Stimulated activated CD8-positive, alpha-beta memory T cell treated with anti-CD3 and anti-CD28 coated beads, Interleukin-15, amount 100 ng/mL, for 4 hours (primary cell): Measurements from ENCODE around the gene ATP8A1.

Experiments
- DNase-seq, 2 donors: peaks; one replicate each; pipeline ENCODE4 v3.0.0-alpha.2; 2020; ENCODE audit warnings: low read depth in 2 of 2

ATP8A1 gene

DNA sequence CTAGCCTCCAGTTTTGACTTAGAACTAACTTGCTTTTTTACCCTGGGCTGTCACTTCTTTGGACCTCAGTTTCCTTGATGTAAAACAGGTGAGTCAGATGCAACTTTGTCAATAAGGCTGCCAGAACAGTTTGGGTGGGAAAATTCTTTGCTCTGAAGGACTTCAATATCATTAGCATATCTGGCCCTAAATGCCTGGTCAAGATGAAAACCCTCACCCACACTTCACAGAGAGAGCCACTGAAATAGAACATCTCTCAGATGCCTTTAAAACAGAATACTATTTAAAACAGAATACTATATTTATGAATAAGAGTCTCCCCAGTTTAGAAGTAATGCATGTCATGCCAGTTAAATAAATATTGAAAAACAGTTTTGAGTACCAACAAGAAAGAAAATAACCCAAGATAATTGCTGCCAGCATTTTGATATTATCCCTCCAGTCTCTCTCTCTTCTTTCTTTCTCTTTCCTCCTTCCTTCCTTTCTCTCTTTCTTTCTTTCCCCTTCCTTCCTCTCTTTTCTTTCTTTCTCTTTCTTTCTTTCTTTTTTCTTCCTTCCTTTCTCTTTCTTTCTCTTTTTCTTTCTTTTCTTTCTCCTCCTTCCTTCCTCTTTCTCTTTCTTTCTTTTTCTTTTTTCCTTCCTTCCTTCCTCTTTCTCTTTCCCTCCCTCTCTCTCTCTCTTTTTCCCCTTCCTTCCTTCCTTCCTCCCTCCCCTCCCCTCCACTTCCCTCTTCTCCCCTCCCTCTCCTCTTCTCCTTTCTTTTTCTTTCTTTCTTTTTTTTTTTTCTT lies 292.4 kb downstream of the ATP8A1 start:
- no peak for DNase-seq

DNA sequence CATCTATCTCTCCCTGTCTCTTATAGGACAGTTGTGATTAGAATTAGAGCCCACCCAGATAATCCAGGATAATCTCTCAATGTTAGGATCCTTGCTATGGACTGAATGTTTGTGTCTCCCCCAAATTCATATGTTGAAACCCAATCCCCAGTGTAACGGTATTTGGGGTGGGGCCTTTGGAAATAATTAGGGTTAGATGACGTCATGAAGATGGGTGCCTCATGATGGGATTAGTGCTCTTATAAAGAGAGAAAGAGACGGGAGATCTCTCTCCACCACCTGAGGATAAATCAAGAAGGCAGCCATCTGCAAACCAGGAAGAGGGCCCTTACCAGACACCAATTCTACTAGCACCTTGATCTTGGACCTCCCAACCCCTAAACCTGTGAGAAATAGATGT lies 293.3 kb downstream of the ATP8A1 start:
- no peak for DNase-seq

DNA sequence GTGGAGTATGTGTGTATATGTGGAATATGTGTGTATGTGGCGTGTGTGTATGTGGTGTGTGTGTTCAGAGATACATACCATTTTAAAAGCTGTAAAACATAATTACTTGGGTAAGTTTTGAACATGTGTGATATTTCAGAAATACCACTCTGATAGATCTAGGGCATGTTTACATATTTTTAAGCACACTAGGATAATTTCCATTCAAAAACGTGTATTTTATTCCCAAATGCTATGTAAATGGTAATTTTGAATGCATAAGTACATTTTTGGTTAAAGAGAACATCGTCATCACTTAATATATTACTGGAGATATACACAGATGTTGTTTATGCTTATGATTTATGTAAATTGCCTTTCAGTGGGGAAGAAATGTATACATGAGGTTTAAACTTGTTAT lies 294.3 kb downstream of the ATP8A1 start:
- no peak for DNase-seq

DNA sequence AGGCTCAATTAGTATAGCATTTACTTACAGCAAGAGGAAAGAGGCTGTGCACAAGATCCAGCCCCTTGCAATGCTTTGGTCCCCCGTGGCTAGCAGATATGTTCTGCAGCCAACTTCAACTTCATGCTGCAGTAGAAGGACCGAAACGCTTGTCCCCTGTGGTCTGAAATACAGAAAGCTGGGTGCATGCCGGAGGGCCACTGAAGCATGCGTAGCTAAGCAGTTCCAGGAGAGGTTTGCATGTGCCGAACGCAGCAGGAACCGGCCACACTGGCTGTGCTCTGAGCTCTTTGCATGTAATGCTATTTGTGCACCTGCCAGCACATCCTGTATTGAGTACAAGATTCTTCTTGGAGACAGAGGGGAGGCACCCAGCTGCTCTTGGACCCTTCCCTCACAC lies 295.4 kb downstream of the ATP8A1 start:
- DNase-seq: no peak

DNA sequence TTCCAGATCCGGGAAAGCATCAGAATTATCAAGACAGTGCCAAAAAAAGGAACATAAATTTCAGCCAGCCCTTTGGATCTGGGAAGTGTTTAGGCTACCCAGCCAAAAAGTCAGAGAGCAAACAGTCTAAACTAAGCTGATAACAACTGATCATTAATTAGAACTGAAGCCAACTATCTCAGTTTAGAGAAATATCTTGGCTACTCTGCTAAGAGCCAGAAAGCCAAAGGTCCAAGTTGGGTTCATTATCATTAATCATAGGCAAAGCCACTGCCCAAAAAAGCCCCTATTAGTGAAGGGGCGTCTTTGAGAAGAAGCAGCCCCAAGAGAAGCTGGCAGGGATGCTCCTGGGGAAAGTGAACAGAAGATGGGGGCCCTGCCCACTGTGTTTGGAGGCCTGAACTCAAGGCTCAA lies 296.6 kb downstream of the ATP8A1 start:
- no peak for DNase-seq

DNA sequence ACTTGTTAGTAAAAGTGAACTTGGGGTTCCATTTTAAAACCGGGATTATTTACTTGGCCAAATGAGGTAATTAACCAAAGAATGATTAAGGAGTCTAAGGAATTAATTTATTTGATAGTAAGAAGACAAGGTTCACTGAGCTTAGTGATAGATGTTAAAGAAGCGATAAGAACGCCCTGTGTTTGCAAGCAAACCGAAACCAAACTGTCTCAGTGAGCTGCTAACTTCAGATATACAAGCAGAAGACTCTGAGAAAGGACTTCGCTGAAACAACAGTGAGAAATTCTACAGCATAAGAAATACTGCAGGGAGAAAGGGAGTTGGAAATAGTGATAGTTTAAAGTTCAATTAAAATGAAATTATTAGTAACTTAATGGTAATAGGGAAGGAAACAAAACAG lies 297.2 kb downstream of the ATP8A1 start:
- no peak for DNase-seq
